NCI-H146 treated with DMSO at 0.1 percent for 48 hours (cell line): Measurements from ENCODE around the gene ATP2B3.

Experiments
- DNase-seq: peaks from one replicate; lab custom pipeline; 2025; ENCODE audit not compliant: unreplicated experiment; lab: John Stamatoyannopoulos, UW

ATP2B3 gene

DNA sequence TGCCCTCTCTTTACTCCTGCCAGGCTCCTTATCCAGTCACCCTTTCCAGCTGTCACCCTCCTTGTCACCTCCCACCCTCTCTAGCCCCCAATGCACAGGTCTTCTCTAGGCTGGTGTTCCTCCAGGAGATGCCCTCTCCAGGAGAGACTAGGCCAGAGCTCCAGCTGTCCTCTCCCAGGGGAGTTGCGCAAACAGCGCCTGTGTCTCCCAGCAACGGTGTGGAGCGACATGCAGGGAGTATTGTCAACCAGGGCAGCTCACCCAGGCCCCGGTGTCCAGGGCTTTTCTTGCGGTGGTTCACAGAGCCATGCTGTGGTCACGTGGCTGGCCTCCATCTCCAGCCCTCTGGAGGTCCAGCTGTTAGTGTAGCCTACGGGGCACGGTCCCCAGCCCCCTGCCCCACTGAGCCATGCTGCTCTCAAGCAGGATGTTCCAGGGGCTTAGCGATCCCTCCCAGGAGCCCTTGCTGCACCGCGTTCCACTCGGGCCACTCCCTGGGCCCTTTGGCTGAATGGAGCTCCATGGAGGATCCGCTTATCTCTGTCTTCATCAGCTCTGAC lies 46.7 kb downstream of the ATP2B3 start:
- DNase-seq: no peak

DNA sequence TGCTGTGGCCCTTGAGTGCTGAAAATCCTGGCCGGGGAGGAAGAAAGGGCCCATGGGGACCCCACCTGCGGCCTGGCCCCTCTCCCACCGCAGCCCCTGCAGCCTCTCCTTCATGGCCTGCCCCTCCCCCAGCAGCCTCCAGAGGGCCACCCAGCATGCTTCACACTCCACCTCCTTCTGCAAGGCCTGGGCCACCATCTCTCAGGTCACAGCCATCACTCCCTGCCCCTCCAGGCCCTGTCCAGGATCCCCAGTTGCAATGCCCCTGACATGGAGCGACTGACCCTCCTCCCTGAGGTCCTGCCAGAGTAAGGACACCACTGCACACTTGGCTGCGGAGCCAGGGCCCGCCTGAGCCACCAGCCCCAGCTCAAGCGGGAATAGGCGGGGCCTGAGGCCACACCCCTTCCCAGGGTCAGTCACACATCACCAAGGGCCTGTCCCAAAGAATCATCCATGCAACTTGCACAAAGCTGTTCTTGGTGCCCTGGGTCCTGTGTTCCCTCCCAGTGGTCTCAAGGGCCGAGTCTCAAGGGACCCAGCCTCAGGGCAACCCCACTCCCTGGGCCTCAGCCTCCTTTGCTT lies 48.6 kb downstream of the ATP2B3 start:
- DNase-seq: no peak

DNA sequence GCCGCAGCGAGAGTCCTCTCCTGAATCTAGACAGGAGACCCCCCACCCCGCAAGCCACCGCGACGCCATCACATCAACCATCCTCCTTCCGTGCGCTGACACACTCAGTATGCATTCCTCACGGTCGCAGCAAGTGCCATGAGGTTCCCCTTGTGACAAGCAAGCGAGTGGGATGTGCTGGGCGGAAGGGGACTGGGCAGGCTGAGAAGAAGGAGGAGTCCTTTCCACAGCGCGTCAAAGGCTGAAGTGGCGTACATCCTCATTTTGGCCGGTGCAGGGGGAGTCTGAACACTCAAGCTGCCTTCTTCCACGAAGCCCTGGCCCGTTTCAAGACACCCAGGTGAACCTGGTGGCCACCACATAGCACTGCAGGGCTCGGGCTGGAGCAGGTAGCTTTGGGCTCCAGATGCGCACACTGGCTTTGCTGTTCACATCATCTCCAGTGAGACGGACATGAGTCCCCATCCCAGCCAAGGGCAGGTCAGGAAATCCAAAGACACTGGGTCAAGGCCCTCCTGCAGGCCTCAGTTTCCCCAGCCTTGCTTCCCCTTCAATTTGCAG lies 51.1 kb downstream of the ATP2B3 start:
- no peak for DNase-seq

DNA sequence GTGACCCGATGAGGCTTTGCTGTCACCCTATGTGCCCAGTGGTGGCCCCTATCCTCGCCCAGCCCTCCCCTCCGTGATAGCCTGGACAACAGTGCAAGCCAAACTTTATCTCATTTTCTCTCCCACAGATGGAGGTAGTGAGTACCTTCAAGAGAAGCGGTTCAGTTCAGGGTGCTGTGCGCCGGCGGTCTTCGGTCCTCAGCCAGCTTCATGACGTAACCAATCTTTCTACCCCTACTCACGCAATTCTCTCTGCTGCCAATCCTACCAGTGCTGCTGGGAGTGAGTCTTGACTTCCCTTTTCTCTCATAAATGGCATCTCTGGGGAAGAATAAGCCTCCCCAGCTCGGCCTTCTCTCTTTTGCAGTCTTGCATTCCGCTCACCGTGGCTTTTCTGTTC lies 52.0 kb downstream of the ATP2B3 start:
- no peak for DNase-seq

DNA sequence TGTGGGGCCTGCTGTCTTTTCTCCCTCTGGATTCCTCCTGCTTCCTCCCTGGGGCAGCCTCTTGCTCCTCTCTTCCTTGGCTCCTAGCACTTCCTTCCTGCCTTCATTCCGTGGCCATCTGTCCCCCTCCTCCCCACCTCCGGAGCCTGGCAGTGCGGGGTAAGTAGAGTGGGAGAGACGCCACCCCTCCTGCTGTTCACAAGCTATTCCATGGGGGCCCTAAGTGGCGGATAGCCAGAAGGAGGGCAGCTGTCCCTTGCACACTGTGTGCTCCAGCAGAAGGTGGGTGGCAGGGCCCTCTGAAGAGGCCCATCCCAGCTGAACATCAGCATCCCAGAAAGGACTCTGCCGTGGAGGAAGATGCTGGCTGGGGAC lies 54.1 kb downstream of the ATP2B3 start:
- no peak for DNase-seq

DNA sequence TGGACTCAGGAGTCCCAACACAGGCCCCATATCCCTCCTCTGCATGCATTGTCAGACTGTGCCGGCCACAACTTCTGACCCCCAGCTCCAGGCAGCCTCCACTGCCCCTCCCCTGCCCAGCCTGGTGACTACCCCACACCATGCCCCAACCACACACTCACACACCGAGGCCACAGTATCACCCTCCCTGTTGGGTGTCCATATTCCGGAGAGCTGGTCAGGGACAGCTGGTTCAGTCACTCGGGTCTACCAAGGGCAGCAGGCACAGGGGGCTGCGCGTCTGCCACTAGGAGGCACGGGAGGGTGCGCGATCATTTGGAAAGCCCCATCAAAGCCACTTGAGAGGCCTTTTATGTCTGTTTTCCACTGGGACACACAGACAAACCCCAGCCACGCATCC lies 55.2 kb downstream of the ATP2B3 start:
- no peak for DNase-seq

DNA sequence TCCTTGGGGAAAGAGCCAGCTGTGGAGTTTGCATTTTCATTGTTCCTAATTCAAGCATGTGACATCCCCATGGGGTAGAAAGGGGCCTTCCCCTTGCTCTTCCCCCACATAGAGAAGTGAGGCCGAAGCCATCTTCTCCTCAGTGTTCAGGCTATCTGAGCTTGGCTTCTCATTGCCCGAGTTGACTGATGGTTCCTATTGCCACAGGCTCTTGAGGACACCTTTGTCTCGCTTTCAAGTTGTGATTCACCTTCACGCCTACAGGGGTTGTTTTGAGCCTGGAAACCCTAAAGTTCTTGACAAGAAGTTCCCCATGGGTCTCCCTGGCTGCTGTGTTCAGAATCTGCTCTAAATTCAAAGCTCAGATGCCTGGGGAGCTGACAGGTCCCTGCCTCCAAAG lies 56.5 kb downstream of the ATP2B3 start:
- DNase-seq: no peak

DNA sequence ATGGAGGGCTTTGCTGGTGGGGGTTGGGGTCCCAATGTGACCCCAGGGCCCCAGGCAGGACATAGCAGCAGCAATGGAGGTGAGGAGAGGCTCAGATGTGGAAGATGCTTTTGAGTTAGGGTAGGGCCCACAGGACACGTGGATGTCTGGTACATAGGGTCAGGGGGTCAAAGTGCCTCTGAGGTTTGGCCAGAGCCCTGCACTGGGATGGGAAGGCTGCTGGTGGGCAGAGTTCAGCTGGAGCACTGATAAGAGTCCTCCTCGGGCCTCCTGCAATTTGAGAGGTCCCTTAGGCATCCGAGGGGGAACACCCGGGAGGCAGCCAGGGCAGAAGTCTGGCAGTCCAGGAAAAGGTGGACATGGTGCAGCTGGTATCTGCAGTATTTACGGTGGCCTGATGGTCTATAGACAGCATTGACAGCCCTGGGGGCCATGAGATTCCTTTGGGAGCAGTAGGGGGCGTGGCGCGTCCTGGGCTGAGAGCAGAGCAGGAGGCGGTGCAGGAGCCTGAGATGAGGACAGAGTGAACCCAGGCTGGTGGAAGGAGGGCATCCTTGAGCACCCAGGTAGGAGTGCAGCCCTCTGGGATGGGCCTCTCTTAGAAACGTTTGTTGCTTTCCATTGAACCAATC lies 58.9 kb downstream of the ATP2B3 start:
- no peak for DNase-seq

DNA sequence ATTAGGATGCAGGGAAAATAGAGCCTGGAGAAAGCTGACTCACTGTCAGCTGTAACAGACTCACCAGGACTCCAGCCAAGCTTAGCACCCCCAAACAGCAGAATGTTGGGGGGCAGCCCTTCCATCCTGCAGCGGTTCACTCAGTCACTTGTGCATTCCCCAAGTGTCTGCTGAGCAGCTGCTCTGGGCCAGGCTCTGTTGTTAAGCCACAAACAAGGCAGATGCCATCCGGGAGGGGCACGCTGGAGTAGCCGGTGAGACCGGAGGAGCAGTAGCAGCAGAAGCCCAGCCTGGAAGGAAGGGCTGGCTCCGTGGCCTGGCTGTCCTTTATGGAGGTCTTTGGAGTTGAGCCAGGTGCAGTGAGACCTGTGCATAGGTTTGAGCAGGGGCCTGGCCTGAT lies 59.5 kb downstream of the ATP2B3 start:
- DNase-seq: no peak

DNA sequence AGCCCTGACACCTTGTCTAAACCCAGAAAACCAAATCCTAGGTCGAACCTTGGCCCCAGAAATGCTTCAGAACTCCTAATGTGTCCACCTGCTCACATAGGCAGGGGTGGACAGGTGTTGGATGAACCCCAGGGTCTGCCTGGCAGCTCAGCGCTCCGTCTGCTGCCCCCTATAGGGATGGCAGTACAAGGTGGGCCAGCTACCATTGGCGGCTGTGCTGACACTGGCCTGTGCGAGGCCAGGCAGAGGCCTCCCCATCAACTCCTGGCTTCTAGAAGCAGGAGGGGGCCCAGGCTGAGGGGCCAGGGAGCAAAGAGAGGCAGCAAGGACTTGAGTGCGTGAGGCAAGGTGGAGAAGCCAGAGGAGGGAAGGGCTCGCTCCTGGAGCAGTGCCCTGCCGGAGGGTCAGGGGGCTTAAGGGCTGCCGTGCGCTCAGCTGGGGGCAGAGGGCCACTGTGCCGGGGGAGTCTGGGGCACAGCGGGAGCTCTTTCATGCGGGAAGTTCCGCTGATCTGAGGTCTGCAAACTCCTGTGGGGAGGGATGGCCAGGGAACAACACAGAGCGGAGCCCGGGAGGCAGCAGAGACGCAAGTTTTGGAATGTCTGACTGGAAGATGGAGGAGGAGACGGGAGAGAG lies 60.9 kb downstream of the ATP2B3 start:
- DNase-seq: no peak

DNA sequence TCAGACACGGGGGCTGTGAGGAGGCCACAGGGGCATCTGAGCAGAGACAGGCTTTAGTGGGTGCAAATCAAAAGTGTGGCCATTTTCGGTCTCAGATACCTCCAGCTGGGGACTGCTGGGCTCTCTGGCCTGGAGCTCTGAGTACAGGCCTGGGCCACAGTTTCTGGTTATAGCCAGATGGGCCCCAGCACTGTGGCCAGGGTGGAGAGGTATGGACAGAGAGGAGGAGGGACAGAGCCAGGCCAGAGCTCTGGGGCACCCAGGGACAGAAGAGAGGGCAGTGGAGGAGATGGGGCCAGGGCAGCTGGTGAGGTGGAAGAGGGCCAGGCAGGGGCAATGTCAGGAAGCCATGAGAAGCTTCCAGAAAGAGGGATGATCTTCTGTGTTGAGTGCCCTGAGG lies 61.4 kb downstream of the ATP2B3 start:
- no peak for DNase-seq

DNA sequence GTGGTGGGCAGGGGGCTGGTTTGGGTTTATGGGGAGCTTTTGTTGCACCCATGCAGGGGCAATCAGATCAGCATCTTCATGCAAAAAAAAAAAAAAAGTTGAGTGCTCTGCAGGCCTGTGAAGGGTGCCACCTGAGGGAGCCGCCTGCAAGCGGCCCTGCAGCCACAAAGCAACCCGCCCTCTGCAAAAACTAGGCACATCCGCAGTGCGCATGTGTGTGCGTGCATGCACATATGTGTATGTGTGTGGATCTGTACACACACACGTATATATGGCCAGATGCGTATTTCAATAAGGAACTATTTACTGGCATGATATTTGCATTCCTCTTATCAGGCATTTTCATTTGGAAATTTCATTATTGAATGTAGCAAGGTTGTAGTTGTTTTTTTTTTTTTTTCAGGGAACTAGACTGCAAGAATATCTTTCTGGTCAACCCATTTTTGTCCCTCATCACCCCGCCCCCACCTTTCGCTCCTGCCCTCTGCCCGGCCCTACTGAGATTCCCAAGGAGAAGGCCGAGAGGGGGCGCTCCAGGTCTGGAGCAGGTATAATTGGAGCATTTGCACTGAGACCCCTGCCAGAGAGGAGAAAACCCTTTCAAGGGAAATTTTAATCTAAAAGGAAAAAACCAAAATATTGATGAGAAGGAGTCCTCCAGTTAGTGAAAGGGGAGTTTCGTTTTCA lies 63.4 kb downstream of the ATP2B3 start:
- DNase-seq: no peak

DNA sequence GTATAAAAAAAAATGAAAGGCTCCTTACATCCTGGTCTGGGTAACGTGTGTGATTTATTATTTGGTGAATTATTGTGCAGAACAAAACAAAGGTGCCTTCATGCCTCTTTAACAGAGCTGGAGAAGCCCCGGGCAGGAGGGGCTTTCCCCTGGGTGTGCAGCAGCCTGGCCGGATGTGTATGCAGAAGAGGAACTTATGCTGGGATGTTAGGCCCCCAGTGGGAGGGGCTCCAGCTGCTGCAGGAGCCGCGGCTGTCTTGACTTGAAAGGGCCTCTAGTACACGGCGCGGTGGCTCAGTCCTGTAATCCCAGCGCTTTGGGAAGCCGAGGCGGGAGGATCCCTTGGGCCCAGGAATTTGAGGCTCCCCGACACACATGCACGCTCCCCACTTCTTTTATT lies 65.5 kb downstream of the ATP2B3 start:
- DNase-seq: no peak

DNA sequence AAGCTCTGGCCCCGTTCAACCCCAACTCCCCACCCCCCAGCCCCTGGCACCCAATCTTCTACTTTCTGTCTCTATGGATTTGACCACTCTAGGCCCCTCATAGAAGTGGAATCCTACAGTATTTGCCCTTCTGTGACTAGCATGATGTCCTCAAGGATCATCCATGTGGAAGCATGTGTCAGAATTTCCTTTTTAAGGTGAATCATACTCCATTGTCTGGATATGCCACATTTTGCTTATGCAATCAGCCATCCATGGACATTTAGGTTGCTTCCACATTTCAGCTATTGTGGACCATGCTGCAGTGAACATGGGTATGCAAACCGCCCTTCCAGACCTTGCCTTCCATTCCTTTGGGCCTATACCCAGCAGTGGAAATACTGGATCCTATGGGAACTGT lies 66.0 kb downstream of the ATP2B3 start:
- DNase-seq: no peak

DNA sequence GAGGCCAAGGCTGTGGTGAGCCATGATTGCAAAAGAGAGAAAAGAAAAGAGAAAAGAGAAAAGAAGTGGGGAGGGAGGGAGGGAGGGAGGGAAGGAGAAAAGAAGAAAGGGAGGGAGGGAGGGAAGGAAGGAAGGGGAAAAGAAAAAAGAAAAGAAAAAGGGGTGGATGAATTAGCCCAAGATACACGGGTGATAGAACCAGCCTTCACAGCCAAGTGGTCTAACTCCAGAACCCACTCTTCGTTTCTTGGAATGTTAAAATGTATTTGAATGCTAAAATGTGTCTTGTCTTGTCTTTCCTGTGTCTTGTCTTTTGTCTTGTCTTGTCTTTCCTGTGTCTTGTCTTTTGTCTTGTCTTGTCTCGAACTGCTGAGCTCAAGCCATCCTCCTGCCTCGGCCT lies 68.4 kb downstream of the ATP2B3 start:
- DNase-seq: no peak

DNA sequence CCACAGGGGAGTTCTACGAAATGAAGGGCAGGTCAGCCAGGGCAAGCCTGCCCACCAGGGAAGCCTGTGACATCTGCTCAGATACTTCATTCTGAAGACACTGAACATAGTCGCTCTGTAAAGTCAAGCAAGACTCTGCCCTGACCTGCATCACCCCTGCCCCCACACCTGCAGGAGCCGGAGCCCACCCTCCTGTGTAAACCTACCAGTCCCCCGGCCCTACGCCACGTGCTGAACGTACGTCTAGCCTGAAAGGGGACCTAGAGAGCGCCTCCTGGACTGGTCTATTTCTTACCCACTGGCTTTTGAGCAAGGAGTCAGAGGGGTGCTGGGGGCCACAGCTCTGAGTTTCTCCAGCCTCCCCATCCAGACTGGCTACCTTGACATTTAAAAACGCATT lies 69.9 kb downstream of the ATP2B3 start:
- DNase-seq: no peak

DNA sequence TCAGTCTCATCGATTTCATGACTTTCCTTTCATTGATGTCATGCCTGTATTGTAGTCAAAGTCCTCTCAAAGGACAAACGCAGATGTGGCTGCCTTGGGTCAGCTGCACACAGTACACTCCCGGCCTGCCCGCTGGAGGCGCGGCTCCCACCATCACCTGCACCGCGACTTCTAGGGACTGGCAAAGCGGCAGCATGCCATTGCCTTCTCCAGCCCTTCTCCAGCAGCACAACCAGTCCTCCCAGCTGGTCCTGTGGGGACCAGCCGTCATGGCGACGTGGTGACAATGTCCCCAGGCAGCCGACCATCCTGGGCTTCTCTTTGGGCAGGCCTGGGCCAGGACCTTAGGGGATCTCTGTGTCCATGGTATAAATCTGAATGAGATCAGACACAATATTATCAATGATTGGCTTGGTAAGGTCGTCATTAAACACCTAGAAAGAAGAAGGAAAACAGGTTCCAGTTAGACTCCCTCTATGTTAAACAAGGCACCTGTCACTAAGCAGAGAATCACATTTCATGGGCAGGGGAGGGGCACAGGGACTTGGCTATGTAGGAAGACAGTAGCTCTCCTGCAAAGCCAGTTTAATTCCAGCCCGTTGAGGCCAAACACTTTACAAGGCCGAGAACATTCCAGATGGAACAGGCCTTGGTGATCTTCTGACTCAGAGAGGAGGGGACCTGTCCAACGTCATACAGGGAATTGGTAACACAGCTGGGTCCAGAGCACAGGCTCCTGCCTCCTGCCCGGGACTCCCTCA lies 70.8 kb downstream of the ATP2B3 start:
- no peak for DNase-seq

DNA sequence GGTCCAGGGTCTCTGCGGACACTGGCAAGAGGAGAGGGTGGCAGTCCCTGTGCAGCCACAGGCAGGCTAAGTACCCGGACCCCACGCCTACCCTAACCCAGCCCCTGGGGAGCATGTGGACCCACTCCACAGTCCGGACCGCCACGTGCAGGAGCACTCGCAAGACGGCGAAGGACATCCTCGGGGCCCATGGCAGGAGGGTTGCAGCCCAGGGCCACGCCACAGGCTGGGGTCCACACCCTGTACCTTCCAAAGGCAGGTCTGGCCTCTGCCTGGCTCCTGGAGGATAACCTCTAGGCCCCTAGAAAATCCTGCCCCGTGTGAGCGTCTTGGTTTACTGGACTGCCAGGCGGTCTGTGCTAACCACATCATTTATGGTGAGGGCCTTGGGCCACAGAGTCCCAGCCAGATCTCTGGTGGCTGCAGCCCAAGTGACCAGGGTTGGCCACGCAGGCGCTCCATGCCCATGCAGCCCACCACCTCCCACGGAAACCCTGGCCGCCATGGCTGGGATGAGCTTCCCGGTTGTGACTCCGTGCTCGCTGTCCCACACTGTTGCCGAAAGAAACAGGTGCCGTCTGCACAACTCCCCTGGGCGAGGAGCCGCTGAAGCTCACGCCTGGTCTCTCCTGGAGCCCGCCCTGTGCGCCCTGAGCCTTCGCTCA lies 71.5 kb downstream of the ATP2B3 start:
- DNase-seq: no peak

DNA sequence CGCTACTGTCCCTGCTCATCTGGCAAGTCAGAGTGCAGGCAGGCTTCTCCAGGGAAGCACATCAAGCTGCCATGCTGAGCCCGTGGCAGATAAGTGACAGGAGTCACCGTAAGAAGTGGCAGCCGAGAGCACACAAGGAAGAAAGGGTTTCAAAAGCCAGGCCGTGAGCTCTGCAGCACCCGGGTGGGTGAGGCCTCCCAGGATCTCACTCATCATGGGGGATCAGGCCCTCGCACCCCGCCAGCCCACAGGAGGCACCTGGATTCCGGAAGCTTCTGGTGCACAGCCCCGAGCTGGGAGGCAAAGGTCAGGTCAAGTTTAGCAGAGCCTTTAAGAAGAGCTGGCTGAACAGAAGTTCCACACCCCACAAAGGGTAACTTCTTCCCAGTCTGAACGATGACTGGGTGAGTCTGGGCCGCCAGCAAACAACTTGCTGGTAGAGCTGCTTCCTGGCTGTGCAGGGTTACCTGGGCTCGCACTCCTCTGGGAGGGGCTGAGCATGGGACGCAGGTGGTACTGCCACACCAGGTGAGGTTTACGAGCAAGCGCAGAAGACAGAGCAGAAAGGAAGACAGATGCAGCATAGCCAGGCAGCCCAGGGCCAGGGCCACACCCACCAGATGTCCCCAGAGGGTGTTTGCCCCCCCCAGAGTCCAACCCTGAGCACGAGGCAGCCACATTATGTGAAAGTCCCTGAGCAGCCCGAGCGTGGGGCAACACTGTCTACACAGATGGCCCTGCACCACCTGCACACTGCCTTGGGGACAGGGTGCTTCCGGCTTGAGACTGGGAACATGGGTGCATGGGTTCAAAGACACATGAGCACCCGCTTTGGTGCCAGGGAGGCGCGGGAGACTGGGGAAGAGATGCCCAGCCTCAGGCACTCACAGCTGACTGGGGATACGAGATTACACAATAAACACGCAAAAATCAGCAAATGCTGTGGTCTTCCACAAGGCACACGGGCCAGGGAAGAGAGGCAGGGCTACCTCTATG lies 73.8 kb downstream of the ATP2B3 start:
- no peak for DNase-seq
